Left ventricle myocardium inferior (tissue), 1 donor: Measurements from ENCODE around the gene ELF3. TPM values are rescaled to one million over a fixed set of nuclear protein-coding genes. Genes with fewer than 3 reads are reported as not detected.
"Not testable (repeated sequence)": the region's sequence is repeated elsewhere in the genome, so short reads cannot be mapped to it uniquely, and the experiment has no call there.

ENCODE experiments used
- DNase-seq: peaks from one replicate; pipeline ENCODE4 v3.0.0-alpha.2; 2020
- H3K27ac ChIP-seq: fragments of 200-600 bp; replicated peaks from 2 replicates; pipeline ENCODE4 v1.8.0; 2021
- H3K27me3 ChIP-seq: fragments of 200-600 bp; 2 replicates; pipeline ENCODE4 v1.8.0; 2021; ENCODE audit warnings: low read depth
- H3K36me3 ChIP-seq: fragments of 200-600 bp; 2 replicates; pipeline ENCODE4 v1.8.0; 2021
- H3K4me1 ChIP-seq: fragments of 200-600 bp; 2 replicates; pipeline ENCODE4 v1.8.0; 2021
- H3K4me3 ChIP-seq: fragments of 200-600 bp; 2 replicates; pipeline ENCODE4 v1.8.0; 2021; ENCODE audit warnings: mild to moderate bottlenecking, moderate library complexity
- H3K9me3 ChIP-seq: fragments of 200-600 bp; replicated peaks from 2 replicates; pipeline ENCODE4 v1.8.0; 2021
- CTCF ChIP-seq: fragments of 200-600 bp; IDR thresholded peaks from 2 replicates; pipeline ENCODE4 v1.8.0; 2021; ENCODE audit warnings: antibody characterized with exemption, mild to moderate bottlenecking, borderline replicate concordance
- intact Hi-C: fragments of 100-400 bp; cut with micrococcal nuclease; formaldehyde crosslinking; loops from one replicate; pipeline ENCODE4 v1.11.0; 2022
- total RNA-seq: library from RNA; stranded (reverse); fragmentation: NEBNext Ultra II Directional; extraction: Animal tissue kit (Norgen Biotek cat#: 25700); gene quantifications from one replicate; pipeline ENCODE4 v1.2.1, GENCODE V29; 2021
- donor health status: DM: no; HTN: yes; CAD: no; lungs with severe emphysema.

ELF3 gene
- total RNA-seq, 1 donor from 2014 or later: 0.60 TPM

GRCh38 chr1:202054094-202054493, 43.7 kb downstream of the ELF3 start:
- TF ChIP-seq CTCF: no peak
- DNase-seq: no peak
- Histone ChIP-seq H3K9me3 (no peaks in the 10 kb centered on the region), H3K27ac (no peak overlapping the region), H3K27me3 (no peaks in the 10 kb centered on the region), H3K4me1 (peaks cover 6% of the 10 kb centered on the region), H3K4me3 (no peak overlapping the region), H3K36me3 (no peaks in the 10 kb centered on the region)
- intact Hi-C loops: no loop called here

- H3K27me3 ChIP-seq, H3K4me1 ChIP-seq, H3K27ac ChIP-seq, intact Hi-C loops, H3K36me3 ChIP-seq, DNase-seq, H3K9me3 ChIP-seq, H3K4me3 ChIP-seq: not testable (repeated sequence)
Observed at GRCh38 chr1:202054673-202055072, 44.3 kb downstream of the ELF3 start.

GRCh38 chr1:202056644-202057334, 46.4 kb downstream of the ELF3 start:
- Histone ChIP-seq H3K9me3 (no peaks in the 10 kb centered on the region), H3K27ac (peak overlapping the region; percentile 55), H3K4me1 (peaks cover 6% of the 10 kb centered on the region), H3K36me3 (no peaks in the 10 kb centered on the region), H3K4me3 (no peak overlapping the region), H3K27me3 (no peaks in the 10 kb centered on the region)
- intact Hi-C loops: no loop called here
- DNase-seq: peak; percentile 72
- no peak for TF ChIP-seq CTCF

GRCh38 chr1:202057335-202057704, 46.9 kb downstream of the ELF3 start:
- H3K9me3 ChIP-seq, H3K27me3 ChIP-seq, intact Hi-C loops, H3K4me1 ChIP-seq, H3K4me3 ChIP-seq, H3K36me3 ChIP-seq, DNase-seq: not testable (repeated sequence)
- peak overlapping the region; percentile 55 for H3K27ac ChIP-seq

- no peak overlapping the region for H3K27ac ChIP-seq
- DNase-seq: no peak
- H3K27me3 ChIP-seq: no peaks in the 10 kb centered on the region
- no peaks in the 10 kb centered on the region for H3K36me3 ChIP-seq
- intact Hi-C loops: no loop called here
- H3K9me3 ChIP-seq: no peaks in the 10 kb centered on the region
- TF ChIP-seq CTCF: no peak
- H3K4me3 ChIP-seq: no peak overlapping the region
- H3K4me1 ChIP-seq: peaks cover 6% of the 10 kb centered on the region
Observed at GRCh38 chr1:202058001-202058908, 47.9 kb downstream of the ELF3 start.

GRCh38 chr1:202061055-202061454, 50.7 kb downstream of the ELF3 start:
- no peaks in the 10 kb centered on the region for H3K27me3 ChIP-seq

GRCh38 chr1:202061787-202062186, 51.4 kb downstream of the ELF3 start:
- H3K4me3 ChIP-seq, H3K27me3 ChIP-seq, H3K36me3 ChIP-seq, H3K27ac ChIP-seq, DNase-seq, H3K4me1 ChIP-seq, intact Hi-C loops, H3K9me3 ChIP-seq: not testable (repeated sequence)

More at GRCh38 chr1:202061055-202061454, 50.7 kb downstream of the ELF3 start:
- no peak for DNase-seq
- no peak for TF ChIP-seq CTCF
- Histone ChIP-seq H3K36me3 (no peaks in the 10 kb centered on the region), H3K27ac (no peak overlapping the region), H3K4me1 (peaks cover 6% of the 10 kb centered on the region), H3K9me3 (no peaks in the 10 kb centered on the region), H3K4me3 (no peak overlapping the region)
- intact Hi-C loops: no loop called here

GRCh38 chr1:202062636-202063035, 52.2 kb downstream of the ELF3 start:
- H3K4me3 ChIP-seq, H3K9me3 ChIP-seq, H3K27ac ChIP-seq, DNase-seq, H3K4me1 ChIP-seq, H3K36me3 ChIP-seq, H3K27me3 ChIP-seq, intact Hi-C loops: not testable (repeated sequence)
